HG02884 (cell line): ENCODE results near the gene STK24.

Experiments
- ATAC-seq: cut with Tn5 transposase; IDR thresholded peaks from one replicate; pipeline ENCODE4 v1.9.1; 2021; ENCODE audit warnings: mild to moderate bottlenecking, moderate library complexity; ENCODE audit not compliant: unreplicated experiment

STK24 gene

GRCh38 chr13:98476538-98476966 is 100.4 kb downstream of the STK24 start:
- peak; percentile 94 for ATAC-seq

GRCh38 chr13:98476106-98476505 is 100.8 kb downstream of the STK24 start:
- ATAC-seq, result peak; percentile 24

- ATAC-seq, result no peak
Measured at GRCh38 chr13:98475522-98475921, 101.4 kb downstream of the STK24 start.

GRCh38 chr13:98474761-98475160 is 102.1 kb downstream of the STK24 start:
- no peak for ATAC-seq

GRCh38 chr13:98474292-98474691 is 102.6 kb downstream of the STK24 start:
- ATAC-seq, result no peak

- ATAC-seq, result no peak
Measured at GRCh38 chr13:98473788-98474144, 103.1 kb downstream of the STK24 start.

GRCh38 chr13:98473135-98473787 is 103.6 kb downstream of the STK24 start:
- ATAC-seq, result no peak

GRCh38 chr13:98471934-98472333 is 105.0 kb downstream of the STK24 start:
- no peak for ATAC-seq

GRCh38 chr13:98470920-98471319 is 106.0 kb downstream of the STK24 start:
- no peak for ATAC-seq

GRCh38 chr13:98468929-98469328 is 108.0 kb downstream of the STK24 start:
- ATAC-seq, result no peak

GRCh38 chr13:98468361-98468760 is 108.5 kb downstream of the STK24 start:
- no peak for ATAC-seq

- ATAC-seq, result no peak
Measured at GRCh38 chr13:98467263-98467985, 109.5 kb downstream of the STK24 start.

- ATAC-seq, result no peak
Measured at GRCh38 chr13:98466634-98467236, 110.2 kb downstream of the STK24 start.

GRCh38 chr13:98462946-98463345 is 114.0 kb downstream of the STK24 start:
- no peak for ATAC-seq

GRCh38 chr13:98462241-98462882 is 114.5 kb downstream of the STK24 start:
- no peak for ATAC-seq

GRCh38 chr13:98461486-98462240 is 115.2 kb downstream of the STK24 start:
- no peak for ATAC-seq

- ATAC-seq, result no peak
Measured at GRCh38 chr13:98460516-98460915, 116.4 kb downstream of the STK24 start.

GRCh38 chr13:98459721-98460370 is 117.1 kb downstream of the STK24 start:
- ATAC-seq, result no peak

- ATAC-seq, result no peak
Measured at GRCh38 chr13:98459171-98459681, 117.7 kb downstream of the STK24 start.

- no peak for ATAC-seq
Measured at GRCh38 chr13:98458431-98458830, 118.5 kb downstream of the STK24 start.
